Natural killer cell (primary cell): ENCODE results near the gene TH. TPM values are rescaled to one million over a fixed set of nuclear protein-coding genes. Genes with fewer than 3 reads are reported as not detected.

Source experiments
- ATAC-seq, 3 donors: fragments of 150-1000 bp in 2 of 3; fragments of 200-7000 bp in 1 of 3; cut with Tn5 transposase; 1 replicate in 1 of 3; 2 replicates in 2 of 3; pipeline ENCODE4 v1.10.0; 2021; ENCODE audit warnings: mild to moderate bottlenecking in 2 of 3, moderate library complexity in 2 of 3
- DNase-seq, 2 donors: peaks; one replicate each; pipeline versions ENCODE4 v3.0.0 to v3.0.0-alpha.2; 2013 to 2021; ENCODE audit warnings: mixed read lengths in 1 of 2
- H3K27ac ChIP-seq: one replicate; pipeline ENCODE4 v1.5.1; 2013; ENCODE audit warnings: mild to moderate bottlenecking, low read length
- H3K27me3 ChIP-seq: one replicate; pipeline ENCODE4 v1.6.1; 2013; ENCODE audit warnings: low read length; ENCODE audit not compliant: control insufficient read depth, insufficient read depth
- H3K36me3 ChIP-seq: one replicate; pipeline ENCODE4 v1.6.1; 2013; ENCODE audit warnings: low read length; ENCODE audit not compliant: control insufficient read depth, insufficient read depth
- H3K4me1 ChIP-seq: one replicate; pipeline ENCODE4 v1.6.1; 2013; ENCODE audit warnings: low read length; ENCODE audit not compliant: control insufficient read depth, insufficient read depth
- H3K4me3 ChIP-seq: one replicate; pipeline ENCODE4 v1.5.1; 2013; ENCODE audit warnings: low read length
- H3K9me3 ChIP-seq: one replicate; pipeline ENCODE4 v1.6.1; 2013; ENCODE audit warnings: low read length; ENCODE audit not compliant: control insufficient read depth, insufficient read depth
- H3K27ac Mint-ChIP-seq, 2 donors: one replicate each; pipeline ENCODE4 v1.8.0; 2022; ENCODE audit warnings: mild to moderate bottlenecking in 2 of 2, mixed read lengths in 2 of 2, moderate library complexity in 1 of 2
- H3K27me3 Mint-ChIP-seq, 2 donors: one replicate each; pipeline ENCODE4 v1.8.0; 2022; ENCODE audit warnings: low read depth in 2 of 2, mixed read lengths in 2 of 2
- H3K36me3 Mint-ChIP-seq: one replicate; pipeline ENCODE4 v1.8.0; 2022; ENCODE audit warnings: mixed read lengths
- H3K4me1 Mint-ChIP-seq, 2 donors: one replicate each; pipeline ENCODE4 v1.8.0; 2022; ENCODE audit warnings: mixed read lengths in 2 of 2
- H3K4me3 Mint-ChIP-seq: one replicate; pipeline ENCODE4 v1.8.0; 2022; ENCODE audit warnings: mild to moderate bottlenecking, moderate library complexity, mixed read lengths
- H3K9me3 Mint-ChIP-seq, 2 donors: one replicate each; pipeline ENCODE4 v1.8.0; 2022; ENCODE audit warnings: mixed read lengths in 2 of 2
- WGBS: methylation state at CpG from one replicate; pipeline ENCODE4 v1.1.7; 2013; ENCODE audit warnings: missing lambda C conversion rate; ENCODE audit not compliant: insufficient coverage; 5-methylcytosine and 5-hydroxymethylcytosine counted together
- intact Hi-C: fragments of 100-400 bp; cut with micrococcal nuclease; formaldehyde crosslinking; loops from one replicate; pipeline ENCODE4 v1.14.2; 2022
- total RNA-seq, 4 donors: library from RNA; stranded (reverse); fragments of 120-200 nt in 1 of 4; gene quantifications; one replicate each; pipeline versions ENCODE4 v1.2.3 to v1.2.4, GENCODE V29; 2013 to 2022
- TF ChIP-seq, protein P1 (sequence below): fragments of 200-600 bp; IDR thresholded peaks from one replicate; pipeline ENCODE4 v1.8.0; 2022; ENCODE audit warnings: antibody characterized with exemption

Gene TH
- total RNA-seq, 3 donors from 2014 or later (not counting 1 experiment from before 2014, with no cell fraction given) = not detected

DNA sequence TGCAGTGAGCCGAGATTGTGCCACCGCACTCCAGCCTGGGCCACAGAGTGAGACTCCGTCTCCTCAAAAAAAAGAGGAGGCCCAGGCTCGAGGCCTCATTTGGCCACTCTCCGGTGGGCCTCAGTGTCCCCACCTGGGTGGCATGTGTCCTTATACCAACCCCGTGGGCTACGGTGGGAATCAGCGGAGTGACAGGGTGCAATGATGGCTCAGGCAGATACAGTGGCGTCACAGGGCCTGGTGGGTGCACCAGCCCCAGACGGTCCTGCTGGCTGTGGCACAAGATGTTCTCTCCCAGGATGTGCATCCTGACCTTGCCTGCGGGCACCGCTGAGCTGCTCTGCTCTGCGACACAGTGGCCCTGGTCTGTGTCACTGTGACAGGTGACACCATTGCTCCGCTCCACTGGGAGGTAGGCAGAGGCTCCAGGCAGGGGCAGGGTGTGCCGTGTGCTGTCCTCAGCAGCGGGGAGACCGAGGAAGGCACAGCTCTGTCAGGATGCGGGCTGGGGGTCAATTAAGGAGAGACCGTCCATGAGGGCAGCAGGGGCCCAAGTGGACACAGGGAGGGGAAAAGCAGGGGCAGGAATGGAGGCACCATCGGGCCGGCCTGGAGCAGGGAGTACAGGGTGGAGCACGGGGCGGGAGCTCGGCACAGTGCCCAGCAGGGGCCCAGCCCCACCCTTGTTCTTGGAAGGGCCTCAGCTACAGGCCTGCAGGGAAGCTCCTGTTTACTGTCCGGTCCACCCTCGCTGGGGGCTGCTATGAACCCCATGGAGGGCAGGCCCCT is 21.7 kb upstream of the TH start:
- DNase-seq (no peak), ATAC-seq (no peak)
- Histone ChIP-seq H3K9me3 (no peaks in the 10 kb centered on the region), H3K4me3 (no peak overlapping the region), H3K27me3 (no peaks in the 10 kb centered on the region), H3K36me3 (no peaks in the 10 kb centered on the region), H3K27ac (no peak overlapping the region), H3K4me1 (peaks cover 32% of the 10 kb centered on the region)
- TF ChIP-seq, protein P1, sequence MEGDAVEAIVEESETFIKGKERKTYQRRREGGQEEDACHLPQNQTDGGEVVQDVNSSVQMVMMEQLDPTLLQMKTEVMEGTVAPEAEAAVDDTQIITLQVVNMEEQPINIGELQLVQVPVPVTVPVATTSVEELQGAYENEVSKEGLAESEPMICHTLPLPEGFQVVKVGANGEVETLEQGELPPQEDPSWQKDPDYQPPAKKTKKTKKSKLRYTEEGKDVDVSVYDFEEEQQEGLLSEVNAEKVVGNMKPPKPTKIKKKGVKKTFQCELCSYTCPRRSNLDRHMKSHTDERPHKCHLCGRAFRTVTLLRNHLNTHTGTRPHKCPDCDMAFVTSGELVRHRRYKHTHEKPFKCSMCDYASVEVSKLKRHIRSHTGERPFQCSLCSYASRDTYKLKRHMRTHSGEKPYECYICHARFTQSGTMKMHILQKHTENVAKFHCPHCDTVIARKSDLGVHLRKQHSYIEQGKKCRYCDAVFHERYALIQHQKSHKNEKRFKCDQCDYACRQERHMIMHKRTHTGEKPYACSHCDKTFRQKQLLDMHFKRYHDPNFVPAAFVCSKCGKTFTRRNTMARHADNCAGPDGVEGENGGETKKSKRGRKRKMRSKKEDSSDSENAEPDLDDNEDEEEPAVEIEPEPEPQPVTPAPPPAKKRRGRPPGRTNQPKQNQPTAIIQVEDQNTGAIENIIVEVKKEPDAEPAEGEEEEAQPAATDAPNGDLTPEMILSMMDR = no peak
- no peaks in the 10 kb centered on the region for H3K9me3 Mint-ChIP-seq
- H3K36me3 Mint-ChIP-seq = no peaks in the 10 kb centered on the region
- WGBS = 93% methylated on average over 26 of the region's 26 CpGs
- intact Hi-C loops = no loop called here
- peaks cover 0 to 32% of the 10 kb centered on the region in 2 donors for H3K4me1 Mint-ChIP-seq
- H3K27me3 Mint-ChIP-seq = peaks cover 9 to 18% of the 10 kb centered on the region in 2 donors
- H3K4me3 Mint-ChIP-seq = no peak overlapping the region
- H3K27ac Mint-ChIP-seq = no peak overlapping the region

DNA sequence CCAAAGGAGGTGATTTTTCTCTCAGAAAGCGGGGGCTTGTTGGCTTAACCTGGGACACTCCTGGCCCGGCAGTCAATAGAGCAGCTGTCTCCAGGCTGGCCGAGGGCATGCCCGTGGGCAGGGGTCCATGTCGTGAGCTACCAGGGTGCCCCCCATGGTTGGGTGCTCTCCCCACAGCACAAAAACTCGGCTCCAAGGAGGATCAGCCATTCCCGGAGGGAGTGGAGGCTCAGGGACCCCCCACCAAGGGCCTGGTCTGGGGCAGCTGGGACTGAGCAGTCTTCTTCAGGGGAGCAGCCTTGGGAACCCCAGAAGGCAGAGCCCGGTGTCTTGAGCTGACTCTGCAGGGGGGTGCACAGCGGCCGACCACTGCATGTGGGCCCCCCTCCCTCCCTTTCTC is 20.8 kb upstream of the TH start:
- 80% methylated on average over 10 of the region's 10 CpGs for WGBS
- Mint-ChIP-seq H3K9me3 (no peaks in the 10 kb centered on the region), H3K4me1 (peaks cover 0 to 25% of the 10 kb centered on the region in 2 donors), H3K4me3 (no peak overlapping the region), H3K27ac (no peak overlapping the region), H3K36me3 (no peaks in the 10 kb centered on the region), H3K27me3 (peaks cover 9 to 18% of the 10 kb centered on the region in 2 donors)
- no peak overlapping the region for H3K4me3 ChIP-seq
- ATAC-seq (no peak), DNase-seq (no peak)
- no peaks in the 10 kb centered on the region for H3K27me3 ChIP-seq
- no peaks in the 10 kb centered on the region for H3K36me3 ChIP-seq
- peaks cover 23% of the 10 kb centered on the region for H3K4me1 ChIP-seq
- intact Hi-C loops = no loop called here
- H3K27ac ChIP-seq = no peak overlapping the region
- TF ChIP-seq, protein P1 = no peak
- no peaks in the 10 kb centered on the region for H3K9me3 ChIP-seq

DNA sequence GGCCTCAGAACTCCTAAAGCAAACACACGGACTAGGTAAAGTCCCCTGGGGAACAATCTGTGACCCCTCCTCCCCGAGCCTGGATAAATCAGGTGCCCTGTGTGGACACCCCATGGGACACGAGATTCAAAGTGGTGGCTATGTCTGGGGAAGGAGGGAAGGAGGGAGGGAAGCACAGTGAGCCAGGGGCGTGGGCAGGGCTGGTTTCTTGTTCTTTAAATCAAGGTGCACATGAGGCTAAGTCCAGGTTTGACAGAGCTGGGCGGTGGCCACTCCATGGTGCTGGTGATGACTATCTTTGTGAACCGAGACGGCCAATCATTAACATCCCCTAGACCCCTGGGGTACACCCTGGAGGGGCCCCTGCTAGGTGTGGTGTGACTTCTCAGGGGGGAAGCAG is 20.3 kb upstream of the TH start:
- Histone ChIP-seq H3K27me3 (no peaks in the 10 kb centered on the region), H3K4me3 (no peak overlapping the region), H3K4me1 (peaks cover 21% of the 10 kb centered on the region), H3K36me3 (no peaks in the 10 kb centered on the region), H3K27ac (no peak overlapping the region), H3K9me3 (no peaks in the 10 kb centered on the region)
- peaks cover 0 to 19% of the 10 kb centered on the region in 2 donors for H3K4me1 Mint-ChIP-seq
- TF ChIP-seq, protein P1 = no peak
- no peaks in the 10 kb centered on the region for H3K9me3 Mint-ChIP-seq
- H3K36me3 Mint-ChIP-seq = no peaks in the 10 kb centered on the region
- H3K4me3 Mint-ChIP-seq = no peak overlapping the region
- no peak overlapping the region for H3K27ac Mint-ChIP-seq
- ATAC-seq (no peak), DNase-seq (no peak)
- H3K27me3 Mint-ChIP-seq = peaks cover 9 to 15% of the 10 kb centered on the region in 2 donors
- 89% methylated on average over 7 of the region's 7 CpGs for WGBS
- intact Hi-C loops = no loop called here
